K562 (cell line): ENCODE results near the gene MYL4. TPM values are rescaled to one million over a fixed set of nuclear protein-coding genes. Genes with fewer than 3 reads are reported as not detected.

Source experiments
- ARID3B ChIP-seq: fragments of 250-450 bp; sonication (Bioruptor Pico); IDR thresholded peaks from 2 replicates; pipeline ENCODE4 v1.4.0; 2020; ENCODE audit warnings: borderline replicate concordance
- BCOR ChIP-seq: fragments of 450-650 bp; IDR thresholded peaks from 2 replicates; pipeline ENCODE4 v1.6.1; 2016
- CEBPG ChIP-seq, 3 experiments: fragments of 200-800 bp in 1 of 3; sonication (Bioruptor generic) in 1 of 3; sonication (generic) in 1 of 3; formaldehyde crosslinking in 1 of 3; IDR thresholded peaks in 2 of 3; conservative IDR thresholded peaks in 1 of 3; 2 replicates each; pipeline versions ENCODE4 v1.6.1 to v1.8.0; 2016 to 2022; ENCODE audit warnings: missing compliant biosample characterization in 2 of 3, missing genetic modification characterization in 2 of 3, mild to moderate bottlenecking in 1 of 3, missing genetic modification reagents in 1 of 3
- CREB3 ChIP-seq: fragments of 450-650 bp; conservative IDR thresholded peaks from 2 replicates; pipeline ENCODE4 v1.6.1; 2016; ENCODE audit warnings: missing genetic modification characterization, low read depth, mild to moderate bottlenecking, missing compliant biosample characterization, moderate library complexity
- CTBP1 ChIP-seq: fragments of 450-650 bp; IDR thresholded peaks from 2 replicates; pipeline ENCODE4 v1.6.1; 2016; ENCODE audit warnings: borderline replicate concordance
- DACH1 ChIP-seq: fragments of 450-650 bp; IDR thresholded peaks from 2 replicates; pipeline ENCODE4 v1.6.1; 2018; ENCODE audit not compliant: partially characterized antibody
- FOXP4 ChIP-seq: sonication (generic); formaldehyde crosslinking; IDR thresholded peaks from 2 replicates; pipeline ENCODE4 v1.8.0; 2022; ENCODE audit warnings: mild to moderate bottlenecking, missing genetic modification reagents, borderline replicate concordance
- ID3 ChIP-seq, 2 experiments: fragments of 250-450 bp in 1 of 2; fragments of 450-650 bp in 1 of 2; sonication (Bioruptor Pico) in 1 of 2; IDR thresholded peaks; 2 replicates each; pipeline versions ENCODE4 v1.6.1 to v1.8.0; 2016 to 2021; ENCODE audit warnings: mild to moderate bottlenecking in 2 of 2, moderate library complexity in 2 of 2, missing compliant biosample characterization in 1 of 2, missing genetic modification characterization in 1 of 2
- MCM3 ChIP-seq: fragments of 450-650 bp; IDR thresholded peaks from 2 replicates; pipeline ENCODE4 v1.6.1; 2016
- MYBL2 ChIP-seq, 2 experiments: fragments of 450-650 bp in 1 of 2; sonication (generic) in 1 of 2; formaldehyde crosslinking in 1 of 2; IDR thresholded peaks; 2 replicates each; pipeline versions ENCODE4 v1.6.1 to v1.8.1; 2017 to 2022; ENCODE audit warnings: borderline replicate concordance in 1 of 2, inconsistent platforms in 1 of 2, low read depth in 1 of 2, mild to moderate bottlenecking in 1 of 2, missing genetic modification reagents in 1 of 2, moderate library complexity in 1 of 2
- PHF21A ChIP-seq: fragments of 450-650 bp; IDR thresholded peaks from 2 replicates; pipeline ENCODE4 v1.6.1; 2017; ENCODE audit warnings: low read depth, borderline replicate concordance
- POLR2AphosphoS5 ChIP-seq: IDR thresholded peaks from 2 replicates; pipeline ENCODE4 v1.6.1; 2011; ENCODE audit warnings: mild to moderate bottlenecking, low read depth, low read length, moderate library complexity; ENCODE audit not compliant: control insufficient read depth, insufficient read depth
- SAP30 ChIP-seq: fragments of 200-600 bp; sonication (generic); IDR thresholded peaks from 2 replicates; pipeline ENCODE4 v1.6.1; 2012; ENCODE audit warnings: borderline replicate concordance, low read depth, mild to moderate bottlenecking, moderate library complexity, low read length, control low read depth, inconsistent platforms; ENCODE audit not compliant: insufficient read depth, poor library complexity, severe bottlenecking
- SMAD1 ChIP-seq: fragments of 150-350 bp; IDR thresholded peaks from 2 replicates; pipeline ENCODE4 v1.6.1; 2014; ENCODE audit warnings: low read length, low read depth; ENCODE audit not compliant: partially characterized antibody
- TRIM24 ChIP-seq, 2 experiments: fragments of 450-650 bp; IDR thresholded peaks; 2 replicates each; pipeline ENCODE4 v1.6.1; 2016
- ZFP36 ChIP-seq: fragments of 150-350 bp; IDR thresholded peaks from 2 replicates; pipeline ENCODE4 v1.6.1; 2018; ENCODE audit warnings: low read length, low read depth; ENCODE audit not compliant: partially characterized antibody
- ZNF174 ChIP-seq: fragments of 250-450 bp; sonication (Bioruptor Pico); IDR thresholded peaks from 2 replicates; pipeline ENCODE4 v1.4.0; 2020; ENCODE audit warnings: mild to moderate bottlenecking
- ZNF395 ChIP-seq: fragments of 200-800 bp; sonication (Bioruptor generic); IDR thresholded peaks from 2 replicates; pipeline ENCODE4 v1.6.1; 2017; ENCODE audit warnings: missing genetic modification characterization, missing compliant biosample characterization
- polyA plus RNA-seq, 8 experiments: library from polyadenylated mRNA; depleted of rRNA in 4 of 8; stranded (reverse) in 5 of 8; unstranded in 3 of 8; fragments of >200 nt; fragmentation: Nextera tagmentation in 2 of 8; fragmentation: Illumina TruSeq in 1 of 8; extraction: Ambion mirVana in 2 of 8; extraction: Trizol in 1 of 8; gene quantifications; 2 replicates each; pipeline versions ENCODE4 v1.2.1 to v1.2.3, GENCODE V29; 2011 to 2014; ENCODE audit warnings: inconsistent platforms in 1 of 8, missing spikeins in 1 of 8
- total RNA-seq, 7 experiments: library from RNA; depleted of rRNA in 6 of 7; stranded (reverse); fragments of >200 nt in 6 of 7; fragmentation: Illumina TruSeq in 2 of 7; extraction: Trizol in 2 of 7; gene quantifications; 2 replicates each; pipeline versions ENCODE4 v1.2.1 to v1.2.3, GENCODE V29; 2011 to 2021; ENCODE audit warnings: low replicate concordance in 1 of 7

MYL4 gene
- total and polyA plus RNA-seq, 9 of the 15 experiments (the other 6 are each of a cell fraction or from before 2014, with no cell fraction given) = 117 to 423 (median 221) TPM

- TF ChIP-seq TRIM24 (IDR thresholded peaks at IDR 0.05) = 0 out of 4 replicates have a peak, but pooled peaks of 1 of the 2 experiments have one; percentile 3
- 0 out of 2 replicates have a peak, but pooled peaks have one; percentile 82 for TF ChIP-seq ZNF395 (CRISPR knock-in tag)
- TF ChIP-seq PHF21A = no peak
- peak; percentile 18 for TF ChIP-seq SMAD1
- peak; percentile 37 for TF ChIP-seq POLR2AphosphoS5
- TF ChIP-seq MYBL2 (IDR thresholded peaks at IDR 0.05; ENCODE audit: low read depth) = no peak
- TF ChIP-seq MYBL2 (CRISPR knock-in tag; IDR thresholded peaks at IDR 0.05; ENCODE audit: borderline replicate concordance) = no peak
- no peak for TF ChIP-seq SAP30
- TF ChIP-seq ZNF174 = no peak
- 0 out of 2 replicates have a peak, but pooled peaks have one; percentile 45 for TF ChIP-seq CREB3
- no peak for TF ChIP-seq FOXP4 (CRISPR knock-in tag)
- 0 out of 2 replicates have a peak, but pooled peaks have one; percentile 43 for TF ChIP-seq BCOR
- peak; percentile 69 for TF ChIP-seq DACH1
- peak; percentile 4 for TF ChIP-seq ZFP36
- no peak for TF ChIP-seq MCM3
- peak; percentile 55; the same call in 1 of the 2 replicates for TF ChIP-seq CTBP1
- TF ChIP-seq CEBPG (CRISPR knock-in tag; IDR thresholded peaks at IDR 0.05) = 0 out of 2 replicates have a peak, but pooled peaks have one; percentile 6
- TF ChIP-seq CEBPG (tag; conservative IDR thresholded peaks at IDR 0.05 in 1 of 2, IDR thresholded peaks at IDR 0.05 in 1 of 2) = no peak
- TF ChIP-seq ID3 (CRISPR knock-in tag; IDR thresholded peaks at IDR 0.05) = no peak
- no peak for TF ChIP-seq ID3 (tag; IDR thresholded peaks at IDR 0.05)
- TF ChIP-seq ARID3B = no peak
These were observed at the start of gene MYL4 (continued) for GRCh38 chr17:47208744-47209488.
